Suprapubic skin (tissue), 4 donors: ENCODE data around the gene LAIR2. TPM values are rescaled to one million over a fixed set of nuclear protein-coding genes. Genes with fewer than 3 reads are reported as not detected.

Experiments used
- DNase-seq, 2 donors: peaks; one replicate each; pipeline ENCODE4 v3.0.0-alpha.2; 2019; ENCODE audit warnings: low spot score in 2 of 2
- H3K27ac ChIP-seq: fragments of 200-600 bp; sonication (generic); one replicate; pipeline ENCODE4 v1.5.1; 2019
- H3K27me3 ChIP-seq: fragments of 200-600 bp; sonication (generic); one replicate; pipeline ENCODE4 v1.5.1; 2019
- H3K36me3 ChIP-seq: fragments of 200-600 bp; sonication (generic); one replicate; pipeline ENCODE4 v1.5.1; 2019
- H3K4me1 ChIP-seq: fragments of 200-600 bp; sonication (generic); one replicate; pipeline ENCODE4 v1.5.1; 2019
- H3K4me3 ChIP-seq: fragments of 200-600 bp; sonication (generic); one replicate; pipeline ENCODE4 v1.5.1; 2019; ENCODE audit warnings: mild to moderate bottlenecking
- H3K9me3 ChIP-seq: fragments of 200-600 bp; sonication (generic); one replicate; pipeline ENCODE4 v1.5.1; 2019
- CTCF ChIP-seq, 2 donors: fragments of 200-600 bp in 1 of 2; fragments of 450-650 bp in 1 of 2; sonication (generic) in 1 of 2; IDR thresholded peaks; one replicate each; pipeline ENCODE4 v1.5.1; 2016 to 2019; ENCODE audit warnings: antibody characterized with exemption in 2 of 2, mild to moderate bottlenecking in 1 of 2, moderate library complexity in 1 of 2
- EP300 ChIP-seq: sonication (generic); formaldehyde crosslinking; IDR thresholded peaks from one replicate; pipeline ENCODE4 v1.6.1; 2017; ENCODE audit warnings: antibody characterized with exemption
- POLR2A ChIP-seq, 2 donors: fragments of 450-650 bp; IDR thresholded peaks; one replicate each; pipeline ENCODE4 v1.6.1; 2017; ENCODE audit warnings: antibody characterized with exemption in 2 of 2, mild to moderate bottlenecking in 2 of 2, moderate library complexity in 2 of 2
- POLR2AphosphoS5 ChIP-seq, 3 donors: sonication (generic); formaldehyde crosslinking; IDR thresholded peaks; one replicate each; pipeline ENCODE4 v1.6.1; 2017; ENCODE audit warnings: antibody characterized with exemption in 3 of 3
- WGBS: methylation state at CpG from one replicate; pipeline ENCODE4 v1.1.5; 2018; 5-methylcytosine and 5-hydroxymethylcytosine counted together
- total RNA-seq, 4 donors: library from RNA; depleted of rRNA; stranded (reverse); fragments of >200 nt; gene quantifications; one replicate each; pipeline ENCODE4 v1.1.0, GENCODE V29; 2016

LAIR2 gene
- total RNA-seq, 4 donors from 2014 or later = not detected

DNA sequence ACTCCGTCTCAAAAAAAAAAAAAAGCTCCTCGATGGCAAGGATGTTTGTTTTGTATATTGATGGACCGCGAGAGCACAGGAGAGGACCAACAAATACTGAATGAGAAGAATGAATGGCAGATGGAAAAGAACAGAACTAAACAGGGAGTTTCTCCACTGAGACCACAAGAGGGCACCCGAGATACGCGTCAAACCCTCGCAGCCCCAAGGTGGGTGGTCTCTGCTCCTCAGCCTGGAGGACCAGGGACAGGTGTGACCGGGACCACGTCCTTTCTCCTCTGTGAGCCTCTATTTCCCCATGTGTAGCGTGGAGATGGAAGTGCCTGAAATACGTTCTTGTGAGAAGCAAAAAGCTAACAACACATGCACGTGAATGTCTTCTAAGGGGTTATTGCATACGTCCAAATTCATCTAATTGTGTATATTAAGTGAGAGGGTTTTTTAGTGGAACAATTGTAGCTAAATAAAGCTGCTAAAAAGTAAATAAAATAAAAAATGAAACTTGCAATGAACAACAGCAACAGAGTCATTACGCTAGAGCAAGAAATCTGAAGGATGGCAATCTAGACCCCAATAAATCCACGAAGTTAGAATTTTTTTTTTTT, 21.2 kb upstream of the LAIR2 start:
- Histone ChIP-seq H3K9me3 (no peaks in the 10 kb centered on the region), H3K36me3 (no peaks in the 10 kb centered on the region), H3K4me3 (no peak overlapping the region), H3K27ac (no peak overlapping the region), H3K4me1 (peaks cover 4% of the 10 kb centered on the region), H3K27me3 (peaks cover 19% of the 10 kb centered on the region)
- 12% methylated on average over 16 of the region's 16 CpGs for WGBS
- TF ChIP-seq POLR2A (IDR thresholded peaks at IDR 0.05) (no peak), POLR2AphosphoS5 (IDR thresholded peaks at IDR 0.05) (no peak), CTCF (IDR thresholded peaks at IDR 0.05) (peak; percentile 8 to 50), EP300 (no peak)
- DNase-seq = peak in 1 of 2 donors; percentile 54

DNA sequence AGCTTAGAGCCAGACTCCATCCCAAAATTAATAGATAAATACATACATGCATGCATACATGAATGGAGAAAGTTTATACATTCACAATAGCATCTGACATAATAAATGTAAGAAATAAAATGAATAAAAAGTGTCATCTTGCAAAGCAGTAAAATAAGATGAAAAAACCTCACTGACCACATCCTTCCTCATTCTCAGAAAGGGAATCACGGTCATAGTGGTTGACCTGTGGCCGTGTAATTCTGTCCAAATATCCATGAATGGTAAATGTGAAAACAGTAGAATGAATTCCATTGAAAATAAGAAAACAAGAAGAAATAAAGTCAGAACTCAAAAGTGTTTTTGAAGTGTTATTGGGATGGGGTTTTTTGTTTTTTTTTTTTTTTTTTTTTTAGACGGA, 19.7 kb upstream of the LAIR2 start:
- no peak for DNase-seq
- Histone ChIP-seq H3K36me3 (no peaks in the 10 kb centered on the region), H3K27me3 (peaks cover 19% of the 10 kb centered on the region), H3K4me1 (peaks cover 4% of the 10 kb centered on the region), H3K9me3 (no peaks in the 10 kb centered on the region), H3K4me3 (no peak overlapping the region), H3K27ac (no peak overlapping the region)
- TF ChIP-seq POLR2A (IDR thresholded peaks at IDR 0.05) (no peak), CTCF (IDR thresholded peaks at IDR 0.05) (no peak), POLR2AphosphoS5 (IDR thresholded peaks at IDR 0.05) (no peak), EP300 (no peak)
- WGBS = 75% methylated on average over 3 of the region's 3 CpGs

- DNase-seq = no peak
- Histone ChIP-seq H3K36me3 (no peaks in the 10 kb centered on the region), H3K27ac (no peak overlapping the region), H3K4me1 (peaks cover 4% of the 10 kb centered on the region), H3K27me3 (peaks cover 19% of the 10 kb centered on the region), H3K9me3 (no peaks in the 10 kb centered on the region), H3K4me3 (no peak overlapping the region)
- 70% methylated on average over 10 of the region's 10 CpGs for WGBS
- TF ChIP-seq POLR2A (IDR thresholded peaks at IDR 0.05) (no peak), EP300 (no peak), CTCF (IDR thresholded peaks at IDR 0.05) (no peak), POLR2AphosphoS5 (IDR thresholded peaks at IDR 0.05) (no peak)
Measured at GRCh38 chr19:54484451-54484850, 18.2 kb upstream of the LAIR2 start.

DNA sequence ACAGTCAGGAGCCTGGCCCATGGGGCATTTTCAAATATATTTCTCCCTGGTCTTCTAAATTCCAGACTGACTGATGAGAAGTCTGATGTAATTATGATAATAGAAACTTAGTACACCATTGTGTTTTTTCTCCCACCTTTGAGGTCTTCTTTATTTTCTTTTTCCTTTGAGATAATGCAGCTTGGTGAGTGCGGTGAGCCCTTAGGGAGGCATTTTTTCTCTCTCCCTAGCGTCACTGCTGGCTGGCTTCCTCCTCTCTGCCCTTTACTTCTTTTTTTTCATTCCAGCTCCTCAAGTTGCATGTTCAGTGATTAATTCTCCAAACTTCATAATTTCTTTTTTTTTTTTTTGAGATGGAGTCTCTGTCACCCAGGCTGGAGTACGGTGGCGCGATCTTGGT, 16.8 kb upstream of the LAIR2 start:
- peaks cover 23% of the 10 kb centered on the region for H3K27me3 ChIP-seq
- no peaks in the 10 kb centered on the region for H3K36me3 ChIP-seq
- H3K4me1 ChIP-seq = no peaks in the 10 kb centered on the region
- no peak for DNase-seq
- H3K27ac ChIP-seq = no peak overlapping the region
- H3K9me3 ChIP-seq = no peaks in the 10 kb centered on the region
- TF ChIP-seq POLR2A (IDR thresholded peaks at IDR 0.05) (no peak), EP300 (no peak), POLR2AphosphoS5 (IDR thresholded peaks at IDR 0.05) (no peak), CTCF (IDR thresholded peaks at IDR 0.05) (no peak)
- no peak overlapping the region for H3K4me3 ChIP-seq
- WGBS = 61% methylated on average over 5 of the region's 5 CpGs

- WGBS = 47% methylated on average over 7 of the region's 7 CpGs
- Histone ChIP-seq H3K36me3 (no peaks in the 10 kb centered on the region), H3K4me1 (no peaks in the 10 kb centered on the region), H3K27me3 (peaks cover 32% of the 10 kb centered on the region), H3K27ac (no peak overlapping the region), H3K4me3 (no peak overlapping the region), H3K9me3 (no peaks in the 10 kb centered on the region)
- TF ChIP-seq EP300 (no peak), CTCF (IDR thresholded peaks at IDR 0.05) (no peak), POLR2AphosphoS5 (IDR thresholded peaks at IDR 0.05) (no peak)
- DNase-seq = no peak
Measured at GRCh38 chr19:54489341-54489740, 13.3 kb upstream of the LAIR2 start.
